ENCODE data around the gene RAB6B. TPM values are rescaled to one million over a fixed set of nuclear protein-coding genes. Genes with fewer than 3 reads are reported as not detected.

Gene RAB6B
- total and polyA plus RNA-seq, 2 experiments from 2014 or later = 1.2 to 3.9 TPM

GRCh38 chr3:133855772-133856171 lies 39.9 kb downstream of the RAB6B start:
- H3K27ac ChIP-seq (ENCODE audit: low read depth) = no peak overlapping the region
- no peaks in the 10 kb centered on the region for H3K36me3 ChIP-seq (ENCODE audit: insufficient read depth)
- no peaks in the 10 kb centered on the region for H3K36me3 Mint-ChIP-seq (ENCODE audit: low read depth)
- no peaks in the 10 kb centered on the region for H3K9me3 Mint-ChIP-seq
- peaks cover 23% of the 10 kb centered on the region for H3K4me1 Mint-ChIP-seq
- no peak for TF ChIP-seq POLR2AphosphoS5 (IDR thresholded peaks at IDR 0.05; ENCODE audit: low read depth)
- no peak for TF ChIP-seq NANOG (IDR thresholded peaks at IDR 0.05; ENCODE audit: borderline replicate concordance)
- TF ChIP-seq ZNF462 (CRISPR knock-in tag; IDR thresholded peaks at IDR 0.05) = no peak
- no peak for TF ChIP-seq ZNF114 (CRISPR knock-in tag; IDR thresholded peaks at IDR 0.05)
- TF ChIP-seq ETS1 (IDR thresholded peaks at IDR 0.05) = no peak
- TF ChIP-seq CTCF (conservative IDR thresholded peaks at IDR 0.05; ENCODE audit: low read depth in 2 of 2) = no peak
- TF ChIP-seq STAT1 (IDR thresholded peaks at IDR 0.05; ENCODE audit: unreplicated experiment) = no peak
- TF ChIP-seq CREB1 (CRISPR knock-in tag; IDR thresholded peaks at IDR 0.05; ENCODE audit: low read depth) = no peak
- DNase-seq (ENCODE audit: low spot score) (no peak), ATAC-seq (no peak)
- no peaks in the 10 kb centered on the region for H3K27me3 ChIP-seq (ENCODE audit: insufficient read depth)
- H3K4me3 ChIP-seq = no peak overlapping the region
- H3K9me2 ChIP-seq (ENCODE audit: insufficient read depth) = no peaks in the 10 kb centered on the region
- H3K27me3 Mint-ChIP-seq (ENCODE audit: insufficient read depth, low read depth, poor library complexity) = peaks cover 10% of the 10 kb centered on the region
- no peaks in the 10 kb centered on the region for H4K20me1 ChIP-seq (replicated peaks; ENCODE audit: insufficient read depth)
- no peak overlapping the region for H3K4me3 Mint-ChIP-seq
- H2AFZ ChIP-seq = no peak overlapping the region
- no peaks in the 10 kb centered on the region for H3F3A ChIP-seq (replicated peaks; ENCODE audit: low read depth)
- H3K4me2 ChIP-seq = no peak overlapping the region
- H3K79me2 ChIP-seq (replicated peaks; ENCODE audit: insufficient read depth) = no peaks in the 10 kb centered on the region
- no peak overlapping the region for H3K27ac Mint-ChIP-seq
- peaks cover 10% of the 10 kb centered on the region; the same call in 1 of the 2 replicates for H3K4me1 ChIP-seq (ENCODE audit: insufficient read depth)
